Mucosa of descending colon (tissue), 3 donors: ENCODE data around the gene MKS1. TPM values are rescaled to one million over a fixed set of nuclear protein-coding genes. Genes with fewer than 3 reads are reported as not detected.

Experiments used
- ATAC-seq: fragments of 200-7000 bp; cut with Tn5 transposase; one replicate; pipeline ENCODE4 v1.9.1; 2020; ENCODE audit warnings: mild to moderate bottlenecking, moderate library complexity
- DNase-seq, 3 donors: peaks; one replicate each; pipeline ENCODE4 v3.0.0-alpha.2; 2020
- H3K36me3 ChIP-seq: fragments of 200-600 bp; one replicate; pipeline ENCODE4 v1.8.0; 2021; ENCODE audit warnings: low read depth, mild to moderate bottlenecking
- H3K4me1 ChIP-seq: fragments of 200-600 bp; one replicate; pipeline ENCODE4 v1.8.0; 2021; ENCODE audit warnings: low read depth, mild to moderate bottlenecking
- H3K4me3 ChIP-seq: fragments of 200-600 bp; one replicate; pipeline ENCODE4 v1.8.0; 2021; ENCODE audit warnings: mild to moderate bottlenecking
- H3K9me3 ChIP-seq: fragments of 200-600 bp; one replicate; pipeline ENCODE4 v1.8.0; 2021; ENCODE audit warnings: mild to moderate bottlenecking
- CTCF ChIP-seq: fragments of 200-600 bp; IDR thresholded peaks from one replicate; pipeline ENCODE4 v1.8.0; 2022; ENCODE audit warnings: antibody characterized with exemption, mild to moderate bottlenecking
- intact Hi-C, 2 donors: fragments of 100-400 bp; cut with DNase I in 1 of 2; cut with micrococcal nuclease in 1 of 2; formaldehyde crosslinking; loops; one replicate each; pipeline versions ENCODE4 v1.11.0 to v1.11.1; 2022; cut with DNase I, micrococcal nuclease
- total RNA-seq, 3 donors: library from RNA; stranded (reverse); fragmentation: NEBNext Ultra II Directional in 2 of 3; extraction: Animal tissue kit (Norgen Biotek cat#: 25700) in 2 of 3; gene quantifications; one replicate each; pipeline versions ENCODE4 v1.2.1 to v1.2.4, GENCODE V29; 2021 to 2023
- donor health status: DM: no; HTN: no; CAD: no; lungs with moderate emphysema.
- donor health status: DM: no; HTN: no; CAD: no.
- donor health status: DM: no; HTN: yes; CAD: no.

MKS1 gene
- total RNA-seq, 3 donors from 2014 or later, result 12.9 to 18.5 (median 14.7) TPM

GRCh38 chr17:58183514-58183913 is 35.5 kb downstream of the MKS1 start:
- ATAC-seq, result no peak

GRCh38 chr17:58181796-58182195 is 37.3 kb downstream of the MKS1 start:
- ATAC-seq (no peak), DNase-seq (no peak)
- H3K4me3 ChIP-seq, result no peak overlapping the region
- no peaks in the 10 kb centered on the region for H3K9me3 ChIP-seq
- H3K4me1 ChIP-seq, result no peaks in the 10 kb centered on the region
- TF ChIP-seq CTCF, result no peak
- intact Hi-C loops, result no loop called here
- no peaks in the 10 kb centered on the region for H3K36me3 ChIP-seq

More at GRCh38 chr17:58183514-58183913, 35.5 kb downstream of the MKS1 start:
- no peak overlapping the region for H3K4me3 ChIP-seq
- no peaks in the 10 kb centered on the region for H3K4me1 ChIP-seq
- TF ChIP-seq CTCF, result no peak
- DNase-seq, result no peak
- intact Hi-C loops, result no loop called here
- H3K36me3 ChIP-seq, result no peaks in the 10 kb centered on the region
- no peaks in the 10 kb centered on the region for H3K9me3 ChIP-seq

- H3K36me3 ChIP-seq, result no peaks in the 10 kb centered on the region
- DNase-seq, result no peak
- ATAC-seq, result no peak
- H3K4me3 ChIP-seq, result no peak overlapping the region
- intact Hi-C loops, result no loop called here
- no peaks in the 10 kb centered on the region for H3K9me3 ChIP-seq
- no peaks in the 10 kb centered on the region for H3K4me1 ChIP-seq
- TF ChIP-seq CTCF, result no peak
Observed at GRCh38 chr17:58176200-58176599, 42.9 kb downstream of the MKS1 start.

GRCh38 chr17:58174871-58175270 is 44.2 kb downstream of the MKS1 start:
- Histone ChIP-seq H3K36me3 (no peaks in the 10 kb centered on the region), H3K4me3 (no peak overlapping the region), H3K9me3 (no peaks in the 10 kb centered on the region), H3K4me1 (no peaks in the 10 kb centered on the region)
- TF ChIP-seq CTCF, result no peak
- no peak for ATAC-seq
- DNase-seq, result no peak
- intact Hi-C loops, result no loop called here

- Histone ChIP-seq H3K4me3 (no peak overlapping the region), H3K4me1 (no peaks in the 10 kb centered on the region), H3K9me3 (no peaks in the 10 kb centered on the region), H3K36me3 (no peaks in the 10 kb centered on the region)
- DNase-seq (peak in 1 of 3 donors; percentile 19), ATAC-seq (peak; percentile 56)
- intact Hi-C loops, result no loop called here
- TF ChIP-seq CTCF, result no peak
Observed at GRCh38 chr17:58172369-58173071, 46.5 kb downstream of the MKS1 start.

GRCh38 chr17:58170622-58171021 is 48.4 kb downstream of the MKS1 start:
- TF ChIP-seq CTCF, result no peak
- no peak for ATAC-seq

More at GRCh38 chr17:58170622-58171021, 48.4 kb downstream of the MKS1 start:
- no peaks in the 10 kb centered on the region for H3K9me3 ChIP-seq
- no peaks in the 10 kb centered on the region for H3K36me3 ChIP-seq
- no peak for DNase-seq
- H3K4me1 ChIP-seq, result no peaks in the 10 kb centered on the region
- no peak overlapping the region for H3K4me3 ChIP-seq
- intact Hi-C loops, result no loop called here
